Panc1 (cell line): Measurements from ENCODE around the gene STXBP4. TPM values are rescaled to one million over a fixed set of nuclear protein-coding genes. Genes with fewer than 3 reads are reported as not detected.

ENCODE experiments used
- ATAC-seq: fragments of 200-7000 bp; cut with Tn5 transposase; 2 replicates; pipeline ENCODE4 v1.9.1; 2020; ENCODE audit warnings: mild to moderate bottlenecking, moderate library complexity
- BruUV-seq: library from RNA; stranded (reverse); fragments of 400-500 nt; replicated peaks from 2 replicates; lab custom pipeline; 2021; lab: Mats Ljungman, UMichigan
- CTCF ChIA-PET: fragments of 300-600 bp; sonication (Branson Sonifier 250); formaldehyde crosslinking; loops from one replicate; lab custom pipeline; 2022; ENCODE audit warnings: antibody characterized with exemption; lab: Charles Lee
- POLR2A ChIA-PET: fragments of 300-600 bp; sonication (Branson Sonifier 250); formaldehyde crosslinking; loops from one replicate; lab custom pipeline; 2022; ENCODE audit warnings: antibody characterized with exemption; lab: Charles Lee
- DNase-seq: peaks from one replicate; pipeline ENCODE4 v3.0.0-alpha.2; 2010; ENCODE audit warnings: low read depth, low spot score
- H3K27ac ChIP-seq: 2 replicates; pipeline ENCODE4 v1.5.1; 2011; ENCODE audit warnings: mild to moderate bottlenecking, low read length, inconsistent platforms
- H3K27me3 ChIP-seq: fragments of 200-500 bp; sonication (Bioruptor generic); 2 replicates; pipeline ENCODE4 v1.6.0; 2014; ENCODE audit warnings: low read length, inconsistent platforms; ENCODE audit not compliant: control insufficient read depth, insufficient read depth
- H3K36me3 ChIP-seq: fragments of 200-500 bp; sonication (Bioruptor generic); 2 replicates; pipeline ENCODE4 v1.5.1; 2014; ENCODE audit warnings: inconsistent platforms, mild to moderate bottlenecking, low read length, moderate library complexity; ENCODE audit not compliant: control insufficient read depth, insufficient read depth
- H3K4me1 ChIP-seq: 2 replicates; pipeline ENCODE4 v1.5.1; 2011; ENCODE audit warnings: inconsistent platforms, mild to moderate bottlenecking, low read length, moderate library complexity; ENCODE audit not compliant: control insufficient read depth, insufficient read depth
- H3K4me3 ChIP-seq, 2 experiments: 2 replicates each; pipeline ENCODE4 v1.5.1; 2011 to 2012; ENCODE audit warnings: low read depth in 2 of 2, low read length in 2 of 2, mild to moderate bottlenecking in 2 of 2, inconsistent platforms in 1 of 2, moderate library complexity in 1 of 2
- H3K9me3 ChIP-seq: fragments of 200-500 bp; sonication (Bioruptor generic); 2 replicates; pipeline ENCODE4 v1.5.1; 2014; ENCODE audit warnings: low read depth, mild to moderate bottlenecking, inconsistent platforms, low read length, moderate library complexity; ENCODE audit not compliant: control insufficient read depth, insufficient read depth
- POLR2AphosphoS5 ChIP-seq: IDR thresholded peaks from 2 replicates; pipeline ENCODE4 v1.6.1; 2012; ENCODE audit warnings: mild to moderate bottlenecking, low read depth, low read length, moderate library complexity
- SIN3A ChIP-seq: IDR thresholded peaks from 2 replicates; pipeline ENCODE4 v1.6.1; 2012; ENCODE audit warnings: low read depth, mild to moderate bottlenecking, low read length, moderate library complexity, borderline replicate concordance; ENCODE audit not compliant: insufficient read depth
- TCF7L2 ChIP-seq: IDR thresholded peaks from 2 replicates; pipeline ENCODE4 v1.6.1; 2011; ENCODE audit warnings: mild to moderate bottlenecking, low read depth, low read length, inconsistent platforms
- in situ Hi-C: cut with HindIII; loops from 2 replicates; pipeline ENCODE4 v1.10.0; 2016; ENCODE audit warnings: low sequenced_read_pairs, low pct_unique_long_range_greater_than_20kb
- intact Hi-C: fragments of 100-400 bp; cut with micrococcal nuclease; formaldehyde crosslinking; loops from one replicate; pipeline ENCODE4 v1.10.0; 2022; ENCODE audit not compliant: unreplicated experiment
- total RNA-seq: library from RNA; stranded (reverse); gene quantifications from one replicate; pipeline ENCODE4 v1.2.1, GENCODE V29; 2021; ENCODE audit not compliant: unreplicated experiment
- TF ChIP-seq, protein P1 (sequence below): fragments of 450-650 bp; IDR thresholded peaks from 2 replicates; pipeline ENCODE4 v1.5.1; 2017; ENCODE audit warnings: mild to moderate bottlenecking
- TF ChIP-seq, protein P2 (sequence below), 2 experiments: IDR thresholded peaks; 2 replicates each; pipeline ENCODE4 v1.6.1; 2011 to 2012; ENCODE audit warnings: low read depth in 2 of 2, control low read depth in 1 of 2, low read length in 1 of 2, mild to moderate bottlenecking in 1 of 2, moderate library complexity in 1 of 2; ENCODE audit not compliant: insufficient read depth in 1 of 2

STXBP4 gene
- total RNA-seq, 1 experiment from 2014 or later: 12.8 TPM

DNA sequence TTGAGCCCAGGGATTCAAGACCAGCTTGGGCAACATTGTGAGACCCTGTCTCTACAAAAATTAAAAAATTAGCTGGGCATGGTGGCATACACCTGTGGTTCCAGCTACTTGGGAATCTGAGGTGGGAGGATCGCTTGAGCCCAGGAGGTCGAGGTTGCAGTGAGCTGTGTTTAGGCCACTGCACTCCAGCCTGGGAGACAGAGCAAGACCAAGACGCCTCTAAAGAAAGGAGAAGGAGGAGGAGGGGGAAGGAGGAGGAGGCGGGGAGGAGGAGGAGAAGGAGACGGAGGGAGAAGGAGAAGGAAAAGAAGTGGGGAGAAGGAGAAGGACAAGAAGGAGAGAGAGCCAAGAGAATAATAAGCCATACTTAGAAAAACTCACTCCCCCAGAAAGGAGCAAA is 35.9 kb downstream of the STXBP4 start:
- ChIA-PET CTCF (interaction anchor here (1.3 kb wide), 1 partner anchor 35 kb away, joined by 3 read pairs; no protein-coding TSS in a partner anchor), POLR2A (no interaction called here)
- no peaks in the 10 kb centered on the region for H3K27me3 ChIP-seq
- TF ChIP-seq POLR2AphosphoS5 (no peak), TCF7L2 (no peak), SIN3A (no peak)
- TF ChIP-seq, protein P1, sequence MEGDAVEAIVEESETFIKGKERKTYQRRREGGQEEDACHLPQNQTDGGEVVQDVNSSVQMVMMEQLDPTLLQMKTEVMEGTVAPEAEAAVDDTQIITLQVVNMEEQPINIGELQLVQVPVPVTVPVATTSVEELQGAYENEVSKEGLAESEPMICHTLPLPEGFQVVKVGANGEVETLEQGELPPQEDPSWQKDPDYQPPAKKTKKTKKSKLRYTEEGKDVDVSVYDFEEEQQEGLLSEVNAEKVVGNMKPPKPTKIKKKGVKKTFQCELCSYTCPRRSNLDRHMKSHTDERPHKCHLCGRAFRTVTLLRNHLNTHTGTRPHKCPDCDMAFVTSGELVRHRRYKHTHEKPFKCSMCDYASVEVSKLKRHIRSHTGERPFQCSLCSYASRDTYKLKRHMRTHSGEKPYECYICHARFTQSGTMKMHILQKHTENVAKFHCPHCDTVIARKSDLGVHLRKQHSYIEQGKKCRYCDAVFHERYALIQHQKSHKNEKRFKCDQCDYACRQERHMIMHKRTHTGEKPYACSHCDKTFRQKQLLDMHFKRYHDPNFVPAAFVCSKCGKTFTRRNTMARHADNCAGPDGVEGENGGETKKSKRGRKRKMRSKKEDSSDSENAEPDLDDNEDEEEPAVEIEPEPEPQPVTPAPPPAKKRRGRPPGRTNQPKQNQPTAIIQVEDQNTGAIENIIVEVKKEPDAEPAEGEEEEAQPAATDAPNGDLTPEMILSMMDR: no peak
- TF ChIP-seq, protein P2, sequence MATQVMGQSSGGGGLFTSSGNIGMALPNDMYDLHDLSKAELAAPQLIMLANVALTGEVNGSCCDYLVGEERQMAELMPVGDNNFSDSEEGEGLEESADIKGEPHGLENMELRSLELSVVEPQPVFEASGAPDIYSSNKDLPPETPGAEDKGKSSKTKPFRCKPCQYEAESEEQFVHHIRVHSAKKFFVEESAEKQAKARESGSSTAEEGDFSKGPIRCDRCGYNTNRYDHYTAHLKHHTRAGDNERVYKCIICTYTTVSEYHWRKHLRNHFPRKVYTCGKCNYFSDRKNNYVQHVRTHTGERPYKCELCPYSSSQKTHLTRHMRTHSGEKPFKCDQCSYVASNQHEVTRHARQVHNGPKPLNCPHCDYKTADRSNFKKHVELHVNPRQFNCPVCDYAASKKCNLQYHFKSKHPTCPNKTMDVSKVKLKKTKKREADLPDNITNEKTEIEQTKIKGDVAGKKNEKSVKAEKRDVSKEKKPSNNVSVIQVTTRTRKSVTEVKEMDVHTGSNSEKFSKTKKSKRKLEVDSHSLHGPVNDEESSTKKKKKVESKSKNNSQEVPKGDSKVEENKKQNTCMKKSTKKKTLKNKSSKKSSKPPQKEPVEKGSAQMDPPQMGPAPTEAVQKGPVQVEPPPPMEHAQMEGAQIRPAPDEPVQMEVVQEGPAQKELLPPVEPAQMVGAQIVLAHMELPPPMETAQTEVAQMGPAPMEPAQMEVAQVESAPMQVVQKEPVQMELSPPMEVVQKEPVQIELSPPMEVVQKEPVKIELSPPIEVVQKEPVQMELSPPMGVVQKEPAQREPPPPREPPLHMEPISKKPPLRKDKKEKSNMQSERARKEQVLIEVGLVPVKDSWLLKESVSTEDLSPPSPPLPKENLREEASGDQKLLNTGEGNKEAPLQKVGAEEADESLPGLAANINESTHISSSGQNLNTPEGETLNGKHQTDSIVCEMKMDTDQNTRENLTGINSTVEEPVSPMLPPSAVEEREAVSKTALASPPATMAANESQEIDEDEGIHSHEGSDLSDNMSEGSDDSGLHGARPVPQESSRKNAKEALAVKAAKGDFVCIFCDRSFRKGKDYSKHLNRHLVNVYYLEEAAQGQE (IDR thresholded peaks at IDR 0.05; ENCODE audit: insufficient read depth in 1 of 2, low read depth in 2 of 2, low read length in 1 of 2): no peak
- no peaks in the 10 kb centered on the region for H3K9me3 ChIP-seq
- in situ Hi-C loops (no loop called here), intact Hi-C loops (no loop called here)
- H3K27ac ChIP-seq: no peak overlapping the region
- ATAC-seq (no peak), DNase-seq (no peak)
- no TSS peak for BruUV-seq
- no peaks in the 10 kb centered on the region for H3K36me3 ChIP-seq
- no peaks in the 10 kb centered on the region for H3K4me1 ChIP-seq
- no peak overlapping the region for H3K4me3 ChIP-seq

DNA sequence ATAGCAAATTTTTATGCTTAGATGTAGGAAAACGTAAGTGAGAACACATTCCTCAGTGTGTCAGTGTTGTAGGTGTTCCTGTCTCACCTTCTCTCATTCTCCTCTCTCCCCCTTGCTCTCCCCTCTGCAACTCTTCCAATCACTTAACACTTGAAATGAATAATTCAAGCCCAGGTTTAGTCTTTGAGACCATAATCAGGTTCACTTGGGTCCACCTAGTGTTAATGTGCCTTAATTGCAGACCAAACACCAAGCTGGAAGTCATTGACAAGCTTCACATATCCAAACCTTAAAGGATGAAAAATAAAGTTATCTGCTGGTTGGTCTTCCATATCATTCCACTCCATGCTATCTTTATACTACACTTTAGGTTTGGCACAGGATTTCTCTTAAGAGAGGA is 37.0 kb downstream of the STXBP4 start:
- Histone ChIP-seq H3K27ac (no peak overlapping the region), H3K27me3 (no peaks in the 10 kb centered on the region), H3K4me3 (no peak overlapping the region), H3K4me1 (no peaks in the 10 kb centered on the region), H3K9me3 (no peaks in the 10 kb centered on the region), H3K36me3 (no peaks in the 10 kb centered on the region)
- TF ChIP-seq, protein P1: peak; percentile 69
- TF ChIP-seq TCF7L2: no peak
- ATAC-seq (0 out of 2 replicates have a peak, but pooled peaks have one; percentile 66), DNase-seq (peak; percentile 10)
- in situ Hi-C loops (no loop called here), intact Hi-C loops (no loop called here)
- ChIA-PET CTCF (interaction anchor here (0.6 to 1.3 kb wide), 2 partner anchors 36 to 409 kb away, joined by 3 read pairs; no protein-coding TSS in a partner anchor), POLR2A (no interaction called here)
- BruUV-seq: no TSS peak
